GM08714 (cell line): ENCODE results near the gene LPIN3.
A peak's percentile ranks its signal among the peaks of the same experiment; 100 is the strongest.
"Not testable (repeated sequence)": the region's sequence is repeated elsewhere in the genome, so short reads cannot be mapped to it uniquely, and the experiment has no call there.

Source experiments
- H3K4me3 ChIP-seq: fragments of 200-500 bp; sonication (Bioruptor generic); 2 replicates; pipeline ENCODE4 v1.5.1; 2014; ENCODE audit warnings: mild to moderate bottlenecking, low read length, inconsistent platforms
- ZNF274 ChIP-seq: IDR thresholded peaks from 2 replicates; pipeline ENCODE4 v1.6.1; 2012; ENCODE audit warnings: mild to moderate bottlenecking, low read depth, low read length

Gene LPIN3, protein sequence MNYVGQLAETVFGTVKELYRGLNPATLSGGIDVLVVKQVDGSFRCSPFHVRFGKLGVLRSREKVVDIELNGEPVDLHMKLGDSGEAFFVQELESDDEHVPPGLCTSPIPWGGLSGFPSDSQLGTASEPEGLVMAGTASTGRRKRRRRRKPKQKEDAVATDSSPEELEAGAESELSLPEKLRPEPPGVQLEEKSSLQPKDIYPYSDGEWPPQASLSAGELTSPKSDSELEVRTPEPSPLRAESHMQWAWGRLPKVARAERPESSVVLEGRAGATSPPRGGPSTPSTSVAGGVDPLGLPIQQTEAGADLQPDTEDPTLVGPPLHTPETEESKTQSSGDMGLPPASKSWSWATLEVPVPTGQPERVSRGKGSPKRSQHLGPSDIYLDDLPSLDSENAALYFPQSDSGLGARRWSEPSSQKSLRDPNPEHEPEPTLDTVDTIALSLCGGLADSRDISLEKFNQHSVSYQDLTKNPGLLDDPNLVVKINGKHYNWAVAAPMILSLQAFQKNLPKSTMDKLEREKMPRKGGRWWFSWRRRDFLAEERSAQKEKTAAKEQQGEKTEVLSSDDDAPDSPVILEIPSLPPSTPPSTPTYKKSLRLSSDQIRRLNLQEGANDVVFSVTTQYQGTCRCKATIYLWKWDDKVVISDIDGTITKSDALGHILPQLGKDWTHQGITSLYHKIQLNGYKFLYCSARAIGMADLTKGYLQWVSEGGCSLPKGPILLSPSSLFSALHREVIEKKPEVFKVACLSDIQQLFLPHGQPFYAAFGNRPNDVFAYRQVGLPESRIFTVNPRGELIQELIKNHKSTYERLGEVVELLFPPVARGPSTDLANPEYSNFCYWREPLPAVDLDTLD

DNA sequence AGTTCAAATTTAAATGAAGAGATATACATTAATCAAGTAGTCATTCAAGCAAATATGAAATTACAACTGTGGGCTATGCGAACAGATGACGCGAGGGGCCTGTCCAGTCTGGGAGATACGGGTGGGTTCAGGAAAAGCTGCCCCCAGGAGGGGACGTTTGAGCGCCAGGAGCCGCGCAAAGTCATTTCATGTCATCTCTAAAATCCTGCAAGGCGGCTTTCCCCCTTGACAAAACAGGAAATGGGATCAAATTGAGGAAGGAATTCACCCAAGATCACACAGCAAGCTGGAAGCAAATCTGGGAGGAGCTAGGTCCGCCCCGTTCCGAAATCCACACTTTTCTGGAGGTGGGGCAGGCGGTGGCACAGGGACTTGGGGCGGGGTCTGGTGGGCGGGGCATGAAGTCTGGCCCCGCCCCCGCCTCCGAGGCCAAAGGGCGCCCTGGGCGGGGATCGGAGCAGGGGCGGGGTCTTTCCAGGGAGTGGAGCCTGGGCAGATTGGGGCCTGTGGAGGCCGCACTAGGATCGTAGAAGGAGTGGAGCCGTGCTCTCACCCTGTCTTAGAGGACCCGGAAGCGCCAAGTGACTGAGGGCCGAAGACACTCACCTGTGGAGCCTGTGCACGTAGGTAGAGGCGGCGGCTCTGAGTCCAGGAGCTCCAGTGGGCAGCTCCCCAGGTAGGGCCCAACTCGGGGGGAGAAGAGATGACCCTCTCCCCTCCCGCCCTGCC, at the start of gene LPIN3:
Gene LPIN3 (plus strand): TSS at position 495 of the 729 bp plus-strand sequence. CDS start 4,983 bp downstream, outside the sequence.
- H3K4me3 ChIP-seq = peak within 1 kb of the TSS; percentile 17; the same call in 1 of the 2 replicates
- no peak for TF ChIP-seq ZNF274

DNA sequence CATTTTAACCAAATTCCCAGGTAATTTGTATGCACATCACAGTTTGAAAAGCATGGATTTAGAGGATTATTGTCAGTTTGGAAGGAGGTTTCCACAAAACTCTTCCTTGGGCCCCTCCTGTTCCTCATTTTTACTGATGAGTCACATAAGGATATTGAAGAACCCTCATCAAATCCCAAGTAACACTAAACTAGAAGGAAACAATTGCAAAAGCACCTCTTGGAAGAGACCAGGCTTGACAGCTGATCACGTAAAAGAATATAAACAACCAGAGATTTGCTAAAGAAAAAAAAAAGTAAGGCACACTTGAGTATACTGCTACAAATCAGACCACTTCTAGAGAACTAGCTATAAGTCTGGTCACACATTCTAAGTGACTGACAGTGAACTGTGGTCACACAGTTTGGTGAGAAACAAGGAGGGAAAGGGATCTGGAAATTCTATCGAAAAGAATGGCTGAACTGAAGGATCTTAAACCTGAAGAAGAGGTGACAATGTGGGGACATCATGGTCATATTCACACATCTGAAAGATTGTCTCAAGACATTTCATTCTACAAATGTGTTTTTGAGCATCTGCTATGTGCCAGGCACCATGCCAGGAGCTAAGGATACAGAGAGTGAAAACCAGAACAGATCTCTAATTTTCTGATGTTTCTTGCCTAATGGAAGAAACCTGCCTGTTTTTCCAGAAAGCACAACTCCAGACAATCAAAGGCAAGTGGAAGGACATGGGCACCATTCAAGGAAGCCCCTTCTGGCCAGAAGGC, 47.2 kb upstream of the LPIN3 start:
- no peak overlapping the region for H3K4me3 ChIP-seq
- TF ChIP-seq ZNF274 = no peak

GRCh38 chr20:41299899-41300298, 40.7 kb upstream of the LPIN3 start:
- no peak overlapping the region for H3K4me3 ChIP-seq
- TF ChIP-seq ZNF274 = no peak

DNA sequence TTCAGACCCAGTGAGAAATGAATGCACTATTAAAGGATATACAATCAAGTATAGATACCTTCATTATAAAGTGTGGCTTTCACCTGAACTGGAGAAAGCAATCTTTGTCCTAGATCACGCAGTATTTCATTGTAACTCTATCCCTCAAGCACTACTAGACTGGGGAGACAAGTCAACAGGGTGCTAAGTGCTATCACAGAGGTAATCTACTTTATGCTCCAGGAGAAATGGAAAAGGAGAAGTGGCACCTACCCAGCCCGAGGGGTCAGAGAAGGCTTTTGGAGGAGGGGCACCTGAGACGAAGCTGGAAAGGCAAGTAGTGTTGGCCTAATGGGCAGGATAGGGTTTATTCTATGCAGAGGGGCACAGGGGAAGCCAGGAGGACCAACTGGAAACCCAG, 40.2 kb upstream of the LPIN3 start:
- TF ChIP-seq ZNF274 = no peak
- H3K4me3 ChIP-seq = no peak overlapping the region

- H3K4me3 ChIP-seq = no peak overlapping the region
- no peak for TF ChIP-seq ZNF274
These were observed 39.7 kb upstream of the LPIN3 start for GRCh38 chr20:41300886-41301285.

- no peak for TF ChIP-seq ZNF274
- H3K4me3 ChIP-seq = no peak overlapping the region
These were observed 36.6 kb upstream of the LPIN3 start for GRCh38 chr20:41304002-41304401.

GRCh38 chr20:41304424-41305079, 36.1 kb upstream of the LPIN3 start:
- no peak for TF ChIP-seq ZNF274
- H3K4me3 ChIP-seq = no peak overlapping the region

DNA sequence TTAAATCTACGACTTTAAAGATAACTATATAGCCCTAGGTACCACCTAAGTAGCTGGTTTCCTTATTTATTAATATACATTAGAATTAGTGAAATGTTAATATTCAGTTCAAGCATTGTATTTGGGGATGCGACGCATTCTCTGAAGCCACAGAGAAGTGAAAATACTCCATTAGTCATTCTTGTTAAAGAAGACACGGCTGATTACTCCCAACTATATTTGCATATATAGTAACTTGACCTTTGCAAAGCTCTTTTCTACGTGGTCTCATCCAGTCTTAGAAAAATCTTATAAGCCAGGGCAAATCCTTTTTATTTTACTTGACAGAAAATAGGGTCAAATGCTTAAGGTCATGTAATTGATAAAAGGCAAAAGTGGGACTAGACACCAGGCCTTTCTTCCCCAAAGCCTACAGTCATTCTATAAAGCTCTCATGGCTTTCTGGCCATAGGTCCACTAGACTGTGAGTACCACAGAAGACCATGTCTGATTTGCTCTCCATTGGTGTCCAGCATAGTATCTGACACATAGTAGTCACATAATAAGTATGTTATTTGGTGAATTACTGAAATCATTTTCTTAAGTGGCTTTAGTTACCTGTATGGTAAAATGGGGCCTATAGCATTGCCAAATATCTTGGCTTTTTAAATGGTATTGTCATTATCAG, 34.4 kb upstream of the LPIN3 start:
- TF ChIP-seq ZNF274 = no peak
- H3K4me3 ChIP-seq = no peak overlapping the region

DNA sequence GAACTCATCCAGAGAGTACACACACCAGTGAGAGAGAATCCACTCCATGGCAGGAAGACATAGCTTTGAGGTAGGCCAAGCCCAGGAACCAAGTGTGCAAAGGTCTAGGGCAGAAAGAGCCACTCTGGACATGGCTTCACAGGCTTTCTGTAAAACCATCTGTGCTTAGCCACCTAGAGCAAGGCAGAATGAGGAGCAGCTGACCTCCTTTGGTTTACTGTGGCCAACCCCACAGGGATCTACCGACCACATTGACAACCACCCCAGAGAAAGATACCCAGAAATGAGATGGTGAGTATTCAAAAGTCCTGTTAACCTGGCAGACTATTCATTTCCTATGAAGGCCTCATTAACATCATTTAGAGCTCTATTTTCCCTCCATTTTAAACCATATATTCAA, 33.6 kb upstream of the LPIN3 start:
- TF ChIP-seq ZNF274 = no peak
- no peak overlapping the region for H3K4me3 ChIP-seq

GRCh38 chr20:41308290-41308711, 32.3 kb upstream of the LPIN3 start:
- TF ChIP-seq ZNF274 = no peak
- H3K4me3 ChIP-seq = no peak overlapping the region

DNA sequence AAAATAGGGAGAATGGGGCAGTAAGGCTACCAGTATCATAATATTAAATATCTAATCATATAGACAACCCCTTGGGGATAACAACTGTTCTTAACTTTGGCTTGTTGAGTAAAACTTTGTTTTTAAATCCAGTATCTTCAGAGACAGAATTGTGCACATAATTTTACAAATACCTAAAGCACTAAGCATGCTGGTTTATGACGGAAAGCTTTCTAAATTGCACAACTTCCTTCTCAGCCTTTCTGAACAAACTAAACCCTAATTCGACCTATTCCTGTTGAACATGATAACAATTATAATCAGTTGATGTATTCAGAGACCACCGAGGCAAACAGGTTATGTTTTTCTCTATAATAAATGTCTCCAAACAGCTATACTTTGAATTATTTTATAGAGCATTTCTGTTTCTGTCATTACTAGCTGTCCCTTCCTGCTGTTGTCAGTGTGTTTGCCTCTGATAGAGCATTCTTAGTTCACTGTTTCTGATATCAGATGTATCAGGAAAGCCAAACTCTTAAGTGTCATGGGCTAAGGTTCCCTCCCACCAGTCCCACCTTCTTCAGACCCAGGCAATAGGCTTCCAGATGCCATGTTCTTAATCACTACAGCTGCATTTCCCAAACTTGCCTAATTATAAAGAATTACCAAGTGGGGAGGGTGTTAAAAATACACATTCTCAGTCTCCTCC, 31.8 kb upstream of the LPIN3 start:
- no peak for TF ChIP-seq ZNF274
- H3K4me3 ChIP-seq = no peak overlapping the region

- no peak overlapping the region for H3K4me3 ChIP-seq
- no peak for TF ChIP-seq ZNF274
These were observed 30.8 kb upstream of the LPIN3 start for GRCh38 chr20:41309817-41310216.

- H3K4me3 ChIP-seq = not testable (repeated sequence)
These were observed 28.6 kb upstream of the LPIN3 start for GRCh38 chr20:41312009-41312408.
